KMS-11 (cell line): ENCODE results near the gene GMPR.

ENCODE experiments used
- H2AFZ ChIP-seq: fragments of 200-600 bp; sonication (generic); 2 replicates; pipeline ENCODE4 v1.6.1; 2016; ENCODE audit warnings: antibody characterized with exemption, mixed run types, low read depth
- H3K27ac ChIP-seq: fragments of 200-600 bp; sonication (generic); 2 replicates; pipeline ENCODE4 v1.6.1; 2016; ENCODE audit warnings: mild to moderate bottlenecking, mixed run types
- H3K27me3 ChIP-seq: fragments of 200-600 bp; sonication (generic); 2 replicates; pipeline ENCODE4 v1.6.1; 2017; ENCODE audit warnings: mild to moderate bottlenecking, low read depth, mixed run types, moderate library complexity; ENCODE audit not compliant: insufficient read depth
- H3K36me3 ChIP-seq: fragments of 200-600 bp; sonication (generic); 2 replicates; pipeline ENCODE4 v1.6.1; 2017; ENCODE audit warnings: mild to moderate bottlenecking, mixed run types; ENCODE audit not compliant: insufficient read depth
- H3K4me1 ChIP-seq: fragments of 200-600 bp; sonication (generic); 2 replicates; pipeline ENCODE4 v1.6.1; 2016; ENCODE audit warnings: mild to moderate bottlenecking, low read depth, mixed run types; ENCODE audit not compliant: poor library complexity, severe bottlenecking
- H3K4me2 ChIP-seq: fragments of 200-600 bp; sonication (generic); 2 replicates; pipeline ENCODE4 v1.7.0; 2016; ENCODE audit warnings: mild to moderate bottlenecking, mixed run types
- H3K4me3 ChIP-seq: fragments of 200-600 bp; sonication (generic); IDR thresholded peaks from 2 replicates; pipeline ENCODE4 v1.6.1; 2017; ENCODE audit warnings: low read depth, low read length, mixed read lengths; ENCODE audit not compliant: insufficient read depth
- H3K79me2 ChIP-seq: fragments of 200-600 bp; sonication (generic); 2 replicates; pipeline ENCODE4 v1.6.1; 2016; ENCODE audit warnings: low read depth, mixed run types; ENCODE audit not compliant: insufficient read depth
- H3K9ac ChIP-seq: fragments of 200-600 bp; sonication (generic); 2 replicates; pipeline ENCODE4 v1.6.1; 2016; ENCODE audit warnings: mild to moderate bottlenecking, mixed run types
- H4K20me1 ChIP-seq: fragments of 200-600 bp; sonication (generic); 2 replicates; pipeline ENCODE4 v1.6.1; 2016; ENCODE audit warnings: mild to moderate bottlenecking, mixed run types; ENCODE audit not compliant: insufficient read depth
- TF ChIP-seq, protein P1 (sequence below): fragments of 200-600 bp; sonication (generic); conservative IDR thresholded peaks from 2 replicates; pipeline ENCODE4 v1.6.1; 2017; ENCODE audit warnings: low read depth, mild to moderate bottlenecking, antibody characterized with exemption, low read length, moderate library complexity, mixed read lengths

GMPR gene

DNA sequence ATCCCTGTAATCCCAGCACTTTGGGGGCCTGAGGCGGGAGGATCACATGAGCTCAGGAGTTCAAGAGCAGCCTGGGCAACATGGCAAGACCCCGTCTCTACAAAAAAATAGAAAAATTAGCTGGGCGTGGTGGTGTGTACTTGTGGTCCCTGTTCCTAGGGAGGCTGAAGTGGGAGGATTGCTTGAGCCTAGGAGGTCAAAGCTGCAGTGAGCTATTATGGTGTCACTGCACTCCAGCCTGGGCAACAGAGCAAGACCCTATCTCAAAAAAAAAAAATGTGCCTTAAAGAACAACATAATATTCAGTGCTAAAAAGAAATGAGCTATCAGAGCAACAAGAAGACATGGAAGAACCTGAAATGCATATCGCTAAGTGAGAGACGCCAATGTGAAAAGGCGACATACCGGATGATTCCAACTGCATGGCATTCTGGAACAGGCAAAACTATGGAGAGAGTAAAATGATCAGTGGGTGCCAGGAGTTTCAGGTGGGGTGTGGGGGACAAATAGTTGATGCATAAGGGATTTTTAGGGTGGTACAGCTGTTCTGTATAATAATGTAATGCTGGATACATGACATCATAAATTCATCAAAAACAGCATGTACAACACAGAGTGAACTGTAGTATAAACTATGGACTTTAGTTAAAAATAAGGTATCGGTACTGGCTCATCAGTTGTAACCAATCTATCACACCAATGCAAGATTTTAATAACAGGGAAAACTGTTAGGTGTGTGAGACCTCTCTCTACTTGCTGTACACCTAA lies 80.8 kb downstream of the GMPR start:
- peak overlapping the region; percentile 97 for H3K27ac ChIP-seq
- no peaks in the 10 kb centered on the region for H3K36me3 ChIP-seq
- H3K79me2 ChIP-seq = peaks cover 12% of the 10 kb centered on the region; the same call in 1 of the 2 replicates
- H3K27me3 ChIP-seq = no peaks in the 10 kb centered on the region
- no peak overlapping the region for H3K4me3 ChIP-seq
- H3K9ac ChIP-seq = peak overlapping the region; percentile 71
- peaks cover 75% of the 10 kb centered on the region for H3K4me1 ChIP-seq
- peak overlapping the region; percentile 96 for H3K4me2 ChIP-seq
- TF ChIP-seq, protein P1, sequence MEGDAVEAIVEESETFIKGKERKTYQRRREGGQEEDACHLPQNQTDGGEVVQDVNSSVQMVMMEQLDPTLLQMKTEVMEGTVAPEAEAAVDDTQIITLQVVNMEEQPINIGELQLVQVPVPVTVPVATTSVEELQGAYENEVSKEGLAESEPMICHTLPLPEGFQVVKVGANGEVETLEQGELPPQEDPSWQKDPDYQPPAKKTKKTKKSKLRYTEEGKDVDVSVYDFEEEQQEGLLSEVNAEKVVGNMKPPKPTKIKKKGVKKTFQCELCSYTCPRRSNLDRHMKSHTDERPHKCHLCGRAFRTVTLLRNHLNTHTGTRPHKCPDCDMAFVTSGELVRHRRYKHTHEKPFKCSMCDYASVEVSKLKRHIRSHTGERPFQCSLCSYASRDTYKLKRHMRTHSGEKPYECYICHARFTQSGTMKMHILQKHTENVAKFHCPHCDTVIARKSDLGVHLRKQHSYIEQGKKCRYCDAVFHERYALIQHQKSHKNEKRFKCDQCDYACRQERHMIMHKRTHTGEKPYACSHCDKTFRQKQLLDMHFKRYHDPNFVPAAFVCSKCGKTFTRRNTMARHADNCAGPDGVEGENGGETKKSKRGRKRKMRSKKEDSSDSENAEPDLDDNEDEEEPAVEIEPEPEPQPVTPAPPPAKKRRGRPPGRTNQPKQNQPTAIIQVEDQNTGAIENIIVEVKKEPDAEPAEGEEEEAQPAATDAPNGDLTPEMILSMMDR = no peak
- H2AFZ ChIP-seq = peak overlapping the region; percentile 55; the same call in 1 of the 2 replicates
- no peaks in the 10 kb centered on the region for H4K20me1 ChIP-seq

GRCh38 chr6:16319813-16320532 lies 81.6 kb downstream of the GMPR start:
- H2AFZ ChIP-seq = peak overlapping the region; percentile 55
- H3K9ac ChIP-seq = peak overlapping the region; percentile 71
- no peak overlapping the region for H3K4me3 ChIP-seq
- H4K20me1 ChIP-seq = no peaks in the 10 kb centered on the region
- no peaks in the 10 kb centered on the region for H3K36me3 ChIP-seq
- H3K27ac ChIP-seq = peak overlapping the region; percentile 97
- TF ChIP-seq, protein P1 = no peak
- H3K79me2 ChIP-seq = peaks cover 12% of the 10 kb centered on the region; the same call in 1 of the 2 replicates
- H3K4me2 ChIP-seq = peak overlapping the region; percentile 96
- H3K27me3 ChIP-seq = no peaks in the 10 kb centered on the region
- peaks cover 84% of the 10 kb centered on the region for H3K4me1 ChIP-seq

GRCh38 chr6:16320533-16321340 lies 82.3 kb downstream of the GMPR start:
- Histone ChIP-seq H3K79me2 (peaks cover 12% of the 10 kb centered on the region; the same call in 1 of the 2 replicates), H3K9ac (peak overlapping the region; percentile 71), H3K36me3 (no peaks in the 10 kb centered on the region), H4K20me1 (no peaks in the 10 kb centered on the region), H3K27ac (peak overlapping the region; percentile 97), H3K27me3 (no peaks in the 10 kb centered on the region), H3K4me3 (no peak overlapping the region), H3K4me2 (peak overlapping the region; percentile 96), H3K4me1 (peaks cover 89% of the 10 kb centered on the region), H2AFZ (peak overlapping the region; percentile 55; the same call in 1 of the 2 replicates)
- TF ChIP-seq, protein P1 = no peak

DNA sequence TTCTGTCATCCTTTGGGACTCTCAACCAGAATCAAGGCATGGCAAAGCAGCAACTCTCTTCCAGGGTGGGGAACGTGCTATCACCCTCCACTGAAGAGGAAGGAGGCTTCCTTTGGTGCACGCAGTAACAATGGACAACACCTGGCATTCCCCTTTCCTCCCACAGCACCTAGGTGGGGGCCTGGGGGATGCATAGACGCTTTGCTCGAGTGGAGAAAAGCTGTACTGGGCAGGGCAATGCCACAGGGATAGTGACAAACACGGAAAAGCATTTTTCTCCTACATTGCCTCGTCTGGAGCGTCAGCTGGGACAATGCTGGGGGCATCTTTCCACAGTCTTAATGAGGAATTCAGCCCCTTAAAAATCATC lies 82.9 kb downstream of the GMPR start:
- Histone ChIP-seq H3K4me2 (peak overlapping the region; percentile 96), H4K20me1 (no peaks in the 10 kb centered on the region), H3K36me3 (no peaks in the 10 kb centered on the region), H3K4me3 (no peak overlapping the region), H3K27ac (peak overlapping the region; percentile 97), H2AFZ (no peak overlapping the region), H3K27me3 (no peaks in the 10 kb centered on the region), H3K9ac (no peak overlapping the region; the same call in 1 of the 2 replicates), H3K4me1 (peaks cover 89% of the 10 kb centered on the region), H3K79me2 (peaks cover 12% of the 10 kb centered on the region; the same call in 1 of the 2 replicates)
- TF ChIP-seq, protein P1 = no peak
